ENCODE data around the gene KCNMA1. TPM values are rescaled to one million over a fixed set of nuclear protein-coding genes. Genes with fewer than 3 reads are reported as not detected.

The KCNMA1 gene
- polyA plus RNA-seq, 1 donor from 2014 or later: 60.8 TPM

DNA sequence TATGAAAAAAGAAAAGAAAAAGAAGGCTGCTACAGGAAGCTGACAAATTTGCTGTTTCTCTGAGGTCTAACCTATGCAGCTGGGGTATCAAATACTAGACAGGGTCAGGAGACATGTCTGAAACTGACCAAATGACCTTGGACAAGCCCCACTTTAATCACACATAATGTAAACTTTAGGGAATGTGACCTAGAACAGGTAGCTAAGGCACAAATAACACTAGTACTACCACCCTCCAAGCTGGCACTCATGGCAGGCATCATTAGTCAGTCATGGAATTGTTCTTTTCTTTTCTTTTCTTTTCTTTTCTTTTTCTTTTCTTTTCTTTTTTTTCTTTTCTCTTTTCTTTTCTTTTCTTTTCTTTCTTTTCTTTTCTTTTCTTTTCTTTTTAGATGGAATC, 250.4 kb downstream of the KCNMA1 start:
- Histone ChIP-seq H3K27ac (ENCODE audit: low read length) (no peak overlapping the region), H2AFZ (ENCODE audit: low read depth, low read length) (no peak overlapping the region), H3K9me3 (ENCODE audit: low read length) (no peaks in the 10 kb centered on the region), H3K27me3 (ENCODE audit: insufficient read depth, low read depth, low read length) (no peaks in the 10 kb centered on the region), H4K20me1 (ENCODE audit: insufficient read depth) (no peaks in the 10 kb centered on the region), H3K36me3 (ENCODE audit: insufficient read depth, low read length) (no peaks in the 10 kb centered on the region), H3K4me3 (ENCODE audit: low read length) (no peak overlapping the region), H3K4me2 (ENCODE audit: low read length) (no peak overlapping the region), H3K9ac (ENCODE audit: low read length) (no peak overlapping the region), H3K9me2 (ENCODE audit: insufficient read depth, low read length) (no peaks in the 10 kb centered on the region), H3K79me2 (replicated peaks; ENCODE audit: insufficient read depth, low read length) (no peaks in the 10 kb centered on the region), H3F3A (ENCODE audit: insufficient read depth, low read length, poor library complexity, severe bottlenecking) (no peaks in the 10 kb centered on the region)
- TF ChIP-seq, protein P1, sequence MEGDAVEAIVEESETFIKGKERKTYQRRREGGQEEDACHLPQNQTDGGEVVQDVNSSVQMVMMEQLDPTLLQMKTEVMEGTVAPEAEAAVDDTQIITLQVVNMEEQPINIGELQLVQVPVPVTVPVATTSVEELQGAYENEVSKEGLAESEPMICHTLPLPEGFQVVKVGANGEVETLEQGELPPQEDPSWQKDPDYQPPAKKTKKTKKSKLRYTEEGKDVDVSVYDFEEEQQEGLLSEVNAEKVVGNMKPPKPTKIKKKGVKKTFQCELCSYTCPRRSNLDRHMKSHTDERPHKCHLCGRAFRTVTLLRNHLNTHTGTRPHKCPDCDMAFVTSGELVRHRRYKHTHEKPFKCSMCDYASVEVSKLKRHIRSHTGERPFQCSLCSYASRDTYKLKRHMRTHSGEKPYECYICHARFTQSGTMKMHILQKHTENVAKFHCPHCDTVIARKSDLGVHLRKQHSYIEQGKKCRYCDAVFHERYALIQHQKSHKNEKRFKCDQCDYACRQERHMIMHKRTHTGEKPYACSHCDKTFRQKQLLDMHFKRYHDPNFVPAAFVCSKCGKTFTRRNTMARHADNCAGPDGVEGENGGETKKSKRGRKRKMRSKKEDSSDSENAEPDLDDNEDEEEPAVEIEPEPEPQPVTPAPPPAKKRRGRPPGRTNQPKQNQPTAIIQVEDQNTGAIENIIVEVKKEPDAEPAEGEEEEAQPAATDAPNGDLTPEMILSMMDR (IDR thresholded peaks at IDR 0.05; ENCODE audit: poor library complexity, severe bottlenecking): no peak
- TF ChIP-seq RAD21 (conservative IDR thresholded peaks at IDR 0.05) (no peak), SMC3 (conservative IDR thresholded peaks at IDR 0.05; ENCODE audit: poor library complexity) (no peak), POLR2AphosphoS5 (IDR thresholded peaks at IDR 0.05) (no peak)
- TF ChIP-seq, protein P2, sequence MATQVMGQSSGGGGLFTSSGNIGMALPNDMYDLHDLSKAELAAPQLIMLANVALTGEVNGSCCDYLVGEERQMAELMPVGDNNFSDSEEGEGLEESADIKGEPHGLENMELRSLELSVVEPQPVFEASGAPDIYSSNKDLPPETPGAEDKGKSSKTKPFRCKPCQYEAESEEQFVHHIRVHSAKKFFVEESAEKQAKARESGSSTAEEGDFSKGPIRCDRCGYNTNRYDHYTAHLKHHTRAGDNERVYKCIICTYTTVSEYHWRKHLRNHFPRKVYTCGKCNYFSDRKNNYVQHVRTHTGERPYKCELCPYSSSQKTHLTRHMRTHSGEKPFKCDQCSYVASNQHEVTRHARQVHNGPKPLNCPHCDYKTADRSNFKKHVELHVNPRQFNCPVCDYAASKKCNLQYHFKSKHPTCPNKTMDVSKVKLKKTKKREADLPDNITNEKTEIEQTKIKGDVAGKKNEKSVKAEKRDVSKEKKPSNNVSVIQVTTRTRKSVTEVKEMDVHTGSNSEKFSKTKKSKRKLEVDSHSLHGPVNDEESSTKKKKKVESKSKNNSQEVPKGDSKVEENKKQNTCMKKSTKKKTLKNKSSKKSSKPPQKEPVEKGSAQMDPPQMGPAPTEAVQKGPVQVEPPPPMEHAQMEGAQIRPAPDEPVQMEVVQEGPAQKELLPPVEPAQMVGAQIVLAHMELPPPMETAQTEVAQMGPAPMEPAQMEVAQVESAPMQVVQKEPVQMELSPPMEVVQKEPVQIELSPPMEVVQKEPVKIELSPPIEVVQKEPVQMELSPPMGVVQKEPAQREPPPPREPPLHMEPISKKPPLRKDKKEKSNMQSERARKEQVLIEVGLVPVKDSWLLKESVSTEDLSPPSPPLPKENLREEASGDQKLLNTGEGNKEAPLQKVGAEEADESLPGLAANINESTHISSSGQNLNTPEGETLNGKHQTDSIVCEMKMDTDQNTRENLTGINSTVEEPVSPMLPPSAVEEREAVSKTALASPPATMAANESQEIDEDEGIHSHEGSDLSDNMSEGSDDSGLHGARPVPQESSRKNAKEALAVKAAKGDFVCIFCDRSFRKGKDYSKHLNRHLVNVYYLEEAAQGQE (IDR thresholded peaks at IDR 0.05; ENCODE audit: borderline replicate concordance): no peak

DNA sequence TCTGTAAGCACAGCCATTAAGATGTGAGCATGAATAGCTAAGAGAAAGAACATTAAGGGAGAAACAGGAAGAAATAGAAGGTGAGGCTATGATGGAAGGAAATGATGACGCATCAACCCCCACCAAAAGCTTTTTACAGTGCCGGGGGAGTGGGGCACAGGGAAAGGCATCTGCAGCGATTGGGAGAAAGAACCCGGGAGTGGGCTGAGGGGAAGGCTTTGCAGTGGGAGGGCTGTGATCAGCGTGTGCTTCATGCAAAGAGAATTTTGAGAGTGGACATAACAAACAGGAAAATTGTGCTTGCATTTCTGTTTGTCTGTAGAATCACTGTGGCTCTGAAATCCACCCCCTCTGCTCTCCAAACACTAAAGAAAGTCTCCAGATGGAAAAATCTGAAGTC, 250.8 kb downstream of the KCNMA1 start:
- no peak overlapping the region for H3K27ac ChIP-seq (ENCODE audit: low read length)
- no peak overlapping the region for H3K9ac ChIP-seq (ENCODE audit: low read length)
- H3K4me2 ChIP-seq (ENCODE audit: low read length): no peak overlapping the region
- no peaks in the 10 kb centered on the region for H3K9me3 ChIP-seq (ENCODE audit: low read length)
- no peak overlapping the region for H3K4me3 ChIP-seq (ENCODE audit: low read length)
- H2AFZ ChIP-seq (ENCODE audit: low read depth, low read length): no peak overlapping the region
- H3K9me2 ChIP-seq (ENCODE audit: insufficient read depth, low read length): no peaks in the 10 kb centered on the region
- no peaks in the 10 kb centered on the region for H3F3A ChIP-seq (ENCODE audit: insufficient read depth, low read length, poor library complexity, severe bottlenecking)
- no peaks in the 10 kb centered on the region for H4K20me1 ChIP-seq (ENCODE audit: insufficient read depth)
- no peaks in the 10 kb centered on the region for H3K36me3 ChIP-seq (ENCODE audit: insufficient read depth, low read length)
- H3K79me2 ChIP-seq (replicated peaks; ENCODE audit: insufficient read depth, low read length): no peaks in the 10 kb centered on the region
- TF ChIP-seq SMC3 (conservative IDR thresholded peaks at IDR 0.05; ENCODE audit: poor library complexity): no peak
- TF ChIP-seq POLR2AphosphoS5 (IDR thresholded peaks at IDR 0.05): no peak
- TF ChIP-seq, protein P1 (IDR thresholded peaks at IDR 0.05; ENCODE audit: poor library complexity, severe bottlenecking): no peak
- TF ChIP-seq RAD21 (conservative IDR thresholded peaks at IDR 0.05): no peak
- TF ChIP-seq, protein P2 (IDR thresholded peaks at IDR 0.05; ENCODE audit: borderline replicate concordance): no peak
- TF ChIP-seq EZH2 (IDR thresholded peaks at IDR 0.05; ENCODE audit: borderline replicate concordance, insufficient read depth, low read length, poor library complexity, severe bottlenecking): no peak
- TF ChIP-seq MXI1 (conservative IDR thresholded peaks at IDR 0.05; ENCODE audit: poor library complexity, severe bottlenecking): no peak
- no peaks in the 10 kb centered on the region for H3K27me3 ChIP-seq (ENCODE audit: insufficient read depth, low read depth, low read length)

Measured in neural cell (in vitro differentiated cells).